GM19467 (cell line): ENCODE measurements around the gene FGF6.

Source experiments
- ATAC-seq: cut with Tn5 transposase; IDR thresholded peaks from one replicate; pipeline ENCODE4 v1.9.1; 2021; ENCODE audit warnings: mild to moderate bottlenecking, moderate library complexity; ENCODE audit not compliant: unreplicated experiment

Gene FGF6

GRCh38 chr12:4448371-4448940 is 2.8 kb upstream of the FGF6 start:
- no peak for ATAC-seq

GRCh38 chr12:4447151-4447550 is 1.5 kb upstream of the FGF6 start:
- no peak for ATAC-seq

- no peak for ATAC-seq
Measured at GRCh38 chr12:4446335-4446734, 720 bp upstream of the FGF6 start.

- no peak for ATAC-seq
Measured at GRCh38 chr12:4444031-4444430, 1.6 kb downstream of the FGF6 start.

- ATAC-seq = no peak
Measured at GRCh38 chr12:4443616-4444015, 2.0 kb downstream of the FGF6 start.

GRCh38 chr12:4441355-4442335 is 4.0 kb downstream of the FGF6 start:
- ATAC-seq = no peak

GRCh38 chr12:4440187-4440941 is 5.3 kb downstream of the FGF6 start:
- ATAC-seq = no peak

GRCh38 chr12:4439736-4440135 is 5.9 kb downstream of the FGF6 start:
- no peak for ATAC-seq

GRCh38 chr12:4438834-4439596 is 6.6 kb downstream of the FGF6 start:
- no peak for ATAC-seq

- ATAC-seq = no peak
Measured at GRCh38 chr12:4435537-4435936, 10.1 kb downstream of the FGF6 start.

GRCh38 chr12:4434706-4435425 is 10.7 kb downstream of the FGF6 start:
- ATAC-seq = no peak

GRCh38 chr12:4434301-4434700 is 11.3 kb downstream of the FGF6 start:
- ATAC-seq = no peak

- no peak for ATAC-seq
Measured at GRCh38 chr12:4433745-4434058, 11.9 kb downstream of the FGF6 start.

- no peak for ATAC-seq
Measured at GRCh38 chr12:4432878-4433744, 12.5 kb downstream of the FGF6 start.

GRCh38 chr12:4431866-4432265 is 13.7 kb downstream of the FGF6 start:
- no peak for ATAC-seq

- no peak for ATAC-seq
Measured at GRCh38 chr12:4431436-4431835, 14.2 kb downstream of the FGF6 start.

- ATAC-seq = no peak
Measured at GRCh38 chr12:4424422-4424821, 21.2 kb downstream of the FGF6 start.

- no peak for ATAC-seq
Measured at GRCh38 chr12:4423528-4424195, 22.0 kb downstream of the FGF6 start.

GRCh38 chr12:4422985-4423384 is 22.6 kb downstream of the FGF6 start:
- no peak for ATAC-seq
